ENCODE data around the gene FGFBP1. TPM values are rescaled to one million over a fixed set of nuclear protein-coding genes. Genes with fewer than 3 reads are reported as not detected.

The FGFBP1 gene
- total and polyA plus RNA-seq, 2 donors (not counting 1 experiment from before 2014, with no cell fraction given): not detected

DNA sequence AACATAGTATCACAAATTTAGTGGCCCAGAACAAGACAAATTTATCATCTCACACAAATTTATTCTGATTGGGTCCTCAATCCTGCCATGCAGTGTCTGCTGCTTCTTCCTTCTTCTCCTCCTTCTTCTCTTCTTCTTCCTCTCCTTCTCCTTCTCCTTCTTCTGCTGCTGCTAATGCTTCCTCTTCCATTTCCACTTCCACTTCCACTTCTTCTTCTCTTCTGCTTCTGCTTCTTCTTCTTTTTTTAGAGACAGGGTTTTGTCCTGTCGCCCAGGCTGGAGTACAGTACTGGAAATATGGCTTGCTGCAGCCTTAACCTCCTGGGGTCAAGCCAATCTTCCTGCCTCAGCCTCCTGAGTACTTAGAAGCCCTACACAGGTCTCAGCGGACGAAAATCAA lies 37.5 kb downstream of the FGFBP1 start:
- Histone ChIP-seq H3K4me1 (ENCODE audit: control insufficient read depth in 2 of 2, insufficient read depth in 2 of 2, low read length in 2 of 2) (no peaks in the 10 kb centered on the region), H3K79me2 (ENCODE audit: control insufficient read depth, insufficient read depth, low read length) (no peaks in the 10 kb centered on the region), H3K27me3 (replicated peaks in 1 of 4; ENCODE audit: control extremely low read depth in 1 of 4, control insufficient read depth in 3 of 4, insufficient read depth in 4 of 4, low read length in 3 of 4) (peaks cover 0 to 13% (median 3%) of the 10 kb centered on the region in 4 experiments), H4K20me1 (ENCODE audit: control insufficient read depth, insufficient read depth, low read length, poor library complexity, severe bottlenecking) (no peaks in the 10 kb centered on the region), H3K9me3 (ENCODE audit: control extremely low read depth in 1 of 3, control insufficient read depth in 2 of 3, insufficient read depth in 1 of 3, low read length in 2 of 3) (peaks cover 0 to under 1% (median 0%) of the 10 kb centered on the region in 3 donors), H2AFZ (ENCODE audit: insufficient read depth, low read depth, low read length, poor library complexity, severe bottlenecking) (no peak overlapping the region), H3K9ac (ENCODE audit: low read length) (no peak overlapping the region), H3K4me2 (replicated peaks; ENCODE audit: low read depth, low read length, poor library complexity, severe bottlenecking) (no peak overlapping the region), H3K27ac (ENCODE audit: low read length in 2 of 2) (no peak overlapping the region), H3K36me3 (replicated peaks in 1 of 2; ENCODE audit: control extremely low read depth in 1 of 2, control insufficient read depth in 1 of 2, extremely low read depth in 1 of 2, insufficient read depth in 2 of 2, low read length in 1 of 2) (no peaks in the 10 kb centered on the region), H3K4me3 (ENCODE audit: control extremely low read depth in 1 of 5, extremely low read depth in 1 of 5, insufficient read depth in 1 of 5, low read depth in 2 of 5, low read length in 4 of 5) (no peak overlapping the region)
- ChIA-PET POLR2A (no interaction called here), CTCF (interaction anchor here (0.9 kb wide), 1 partner anchor 18 kb away, joined by 4 read pairs; no protein-coding TSS in a partner anchor)
- TF ChIP-seq EZH2 (IDR thresholded peaks at IDR 0.05; ENCODE audit: borderline replicate concordance, insufficient read depth, low read depth, low read length, poor library complexity, severe bottlenecking) (no peak), CTCF (IDR thresholded peaks at IDR 0.05) (no peak)
- H3K4me3 Mint-ChIP-seq: no peak overlapping the region
- H3K4me1 Mint-ChIP-seq: no peaks in the 10 kb centered on the region
- H3K27ac Mint-ChIP-seq: no peak overlapping the region
- DNase-seq (no peak), ATAC-seq (ENCODE audit: low read depth) (no peak)
- H3K9me3 Mint-ChIP-seq (ENCODE audit: insufficient read depth): no peaks in the 10 kb centered on the region
- 100% methylated on average over 2 of the region's 3 CpGs for WGBS (ENCODE audit: insufficient coverage)
- peaks cover 16% of the 10 kb centered on the region for H3K27me3 Mint-ChIP-seq
- intact Hi-C loops (cut with micrococcal nuclease): no loop called here

GRCh38 chr4:15899511-15899910 lies 39.0 kb downstream of the FGFBP1 start:
- ATAC-seq (ENCODE audit: low read depth): no peak
- no peak for DNase-seq
- WGBS (ENCODE audit: insufficient coverage): no CpG with 5 or more reads among the region's 1 CpG
- POLR2A ChIA-PET: no interaction called here
- H3K4me3 Mint-ChIP-seq: no peak overlapping the region
- CTCF ChIA-PET: no interaction called here
- TF ChIP-seq CTCF (IDR thresholded peaks at IDR 0.05): no peak
- Histone ChIP-seq H3K79me2 (ENCODE audit: control insufficient read depth, insufficient read depth, low read length) (no peaks in the 10 kb centered on the region), H3K4me2 (replicated peaks; ENCODE audit: low read depth, low read length, poor library complexity, severe bottlenecking) (no peak overlapping the region), H3K36me3 (replicated peaks in 1 of 2; ENCODE audit: control extremely low read depth in 1 of 2, control insufficient read depth in 1 of 2, extremely low read depth in 1 of 2, insufficient read depth in 2 of 2, low read length in 1 of 2) (no peaks in the 10 kb centered on the region), H3K4me1 (ENCODE audit: control insufficient read depth in 2 of 2, insufficient read depth in 2 of 2, low read length in 2 of 2) (no peaks in the 10 kb centered on the region), H4K20me1 (ENCODE audit: control insufficient read depth, insufficient read depth, low read length, poor library complexity, severe bottlenecking) (no peaks in the 10 kb centered on the region), H3K9ac (ENCODE audit: low read length) (no peak overlapping the region), H3K9me3 (ENCODE audit: control extremely low read depth in 1 of 3, control insufficient read depth in 2 of 3, insufficient read depth in 1 of 3, low read length in 2 of 3) (no peaks in the 10 kb centered on the region), H3K27ac (ENCODE audit: low read length in 2 of 2) (no peak overlapping the region), H3K27me3 (replicated peaks in 1 of 4; ENCODE audit: control extremely low read depth in 1 of 4, control insufficient read depth in 3 of 4, insufficient read depth in 4 of 4, low read length in 3 of 4) (peaks cover 0 to 5% (median 2%) of the 10 kb centered on the region in 4 experiments), H2AFZ (ENCODE audit: insufficient read depth, low read depth, low read length, poor library complexity, severe bottlenecking) (no peak overlapping the region), H3K4me3 (ENCODE audit: control extremely low read depth in 1 of 5, extremely low read depth in 1 of 5, insufficient read depth in 1 of 5, low read depth in 2 of 5, low read length in 4 of 5) (no peak overlapping the region)
- H3K9me3 Mint-ChIP-seq (ENCODE audit: insufficient read depth): no peaks in the 10 kb centered on the region
- no peak overlapping the region for H3K27ac Mint-ChIP-seq
- peaks cover 12% of the 10 kb centered on the region for H3K27me3 Mint-ChIP-seq
- H3K4me1 Mint-ChIP-seq: no peaks in the 10 kb centered on the region
- intact Hi-C loops (cut with micrococcal nuclease): no loop called here
